Loucy (cell line): ENCODE measurements around the gene LDLRAD4.

Experiments used
- CTCF ChIP-seq: fragments of 200-600 bp; sonication (generic); conservative IDR thresholded peaks from 2 replicates; pipeline ENCODE4 v1.5.1; 2014; ENCODE audit warnings: mild to moderate bottlenecking, antibody characterized with exemption, low read length
- EZH2phosphoT487 ChIP-seq: fragments of 200-600 bp; IDR thresholded peaks from 2 replicates; pipeline ENCODE4 v1.6.1; 2018; ENCODE audit warnings: antibody characterized with exemption, mild to moderate bottlenecking, moderate library complexity, borderline replicate concordance

DNA sequence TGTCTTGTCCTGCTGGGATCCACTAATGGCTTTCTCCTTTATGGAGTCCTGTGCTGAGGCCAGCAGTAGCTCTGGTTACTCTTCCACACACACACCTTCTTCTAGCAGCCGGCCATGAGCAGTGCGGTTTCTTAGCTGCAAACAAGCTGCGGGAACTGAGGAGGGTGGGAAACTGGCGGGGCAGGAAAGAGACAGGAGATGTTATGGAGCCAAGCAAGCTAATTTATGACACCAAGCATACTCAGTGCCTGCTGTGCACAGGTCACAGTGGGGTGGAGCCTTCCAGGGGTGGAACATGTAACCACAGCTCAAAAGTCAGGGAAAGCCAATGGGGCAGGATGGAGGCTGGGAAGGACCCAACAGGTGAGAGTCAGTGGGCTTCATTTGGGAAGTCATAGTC lies 327.0 kb downstream of the LDLRAD4 start:
- no peak for TF ChIP-seq CTCF
- TF ChIP-seq EZH2phosphoT487, result no peak
